Measurements from ENCODE around the gene CSH1. TPM values are rescaled to one million over a fixed set of nuclear protein-coding genes. Genes with fewer than 3 reads are reported as not detected.
"Not testable (repeated sequence)": the region's sequence is repeated elsewhere in the genome, so short reads cannot be mapped to it uniquely, and the experiment has no call there.

The CSH1 gene
- total and polyA plus RNA-seq, 4 experiments from 2014 or later = not detected

DNA sequence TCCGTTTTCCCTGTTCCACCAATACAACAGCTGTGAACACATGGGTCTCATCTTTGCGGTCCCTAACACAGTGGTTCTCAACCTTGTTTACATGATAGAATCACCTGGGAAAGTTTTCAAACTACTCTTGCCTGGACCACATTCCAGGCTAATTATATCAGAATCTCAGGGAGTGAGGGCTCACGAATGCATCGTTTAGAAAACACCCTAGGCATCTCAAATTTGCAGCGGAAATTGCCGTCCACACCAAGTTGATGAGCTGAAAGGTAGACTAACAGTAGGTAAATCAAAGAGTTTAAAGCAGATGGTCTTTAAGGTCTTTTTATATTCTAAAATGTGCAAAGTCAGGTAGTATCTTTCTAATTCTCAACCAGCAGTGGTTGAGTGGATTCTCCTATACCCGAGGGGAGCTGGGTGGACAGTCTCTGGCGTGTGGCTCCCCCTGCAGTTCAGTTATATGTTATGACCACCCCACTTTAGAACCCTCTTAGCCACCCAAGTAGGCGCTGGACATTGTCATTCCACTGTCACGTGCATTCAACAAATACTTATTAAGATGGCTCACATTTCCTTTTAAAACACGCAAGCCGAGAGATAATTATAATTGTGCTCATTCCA, 10.9 kb upstream of the CSH1 start:
- POLR2A ChIA-PET (ENCODE audit: partially characterized antibody) = not testable (repeated sequence)

DNA sequence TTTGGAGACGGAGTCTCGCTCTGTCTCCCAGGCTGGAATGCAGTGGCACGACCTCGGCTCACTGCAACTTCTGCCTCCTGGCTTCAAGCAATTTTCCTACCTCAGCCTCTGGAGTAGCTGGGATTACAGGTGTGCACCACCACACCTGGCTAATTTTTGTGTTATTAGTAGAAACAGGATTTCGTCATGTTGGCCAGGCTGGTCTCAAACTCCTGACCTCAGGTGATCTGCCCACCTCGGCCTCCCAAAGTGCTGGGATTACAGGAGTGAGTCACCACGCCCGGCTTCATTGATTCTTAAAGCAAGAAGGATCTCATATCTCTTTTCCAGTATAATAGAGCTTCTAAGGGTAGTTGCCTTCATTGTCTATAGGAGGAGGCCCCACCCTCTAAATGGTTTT, 8.4 kb upstream of the CSH1 start:
- DNase-seq; H3K9me3 Mint-ChIP-seq; H3K4me3 Mint-ChIP-seq; H3K27ac ChIP-seq (ENCODE audit: low read depth, low read length); H3K9me3 ChIP-seq (ENCODE audit: control insufficient read depth in 1 of 2, low read length in 2 of 2); H3K4me3 ChIP-seq (ENCODE audit: low read length in 2 of 2); H3K36me3 Mint-ChIP-seq; H3K27me3 ChIP-seq (ENCODE audit: insufficient read depth, low read length); intact Hi-C loops (cut with micrococcal nuclease); H3K4me1 Mint-ChIP-seq; H3K27ac Mint-ChIP-seq; H3K4me1 ChIP-seq (ENCODE audit: insufficient read depth, low read length); H3K36me3 ChIP-seq (ENCODE audit: insufficient read depth, low read length); H3K27me3 Mint-ChIP-seq: not testable (repeated sequence)
- CTCF ChIA-PET (ENCODE audit: partially characterized antibody) = interaction anchor here (0.7 to 4.4 kb wide), 18 partner anchors 14 to 1169 kb away, joined by 3 to 40 read pairs (median 4); partner anchors contain the start of gene GH1
- POLR2A ChIA-PET (ENCODE audit: partially characterized antibody) = interaction anchor here (2.3 kb wide), 1 partner anchor 241 kb away, joined by 7 read pairs; no protein-coding TSS in a partner anchor

More for the DNA sequence above, 10.9 kb upstream of the CSH1 start:
- H3K9me3 ChIP-seq (ENCODE audit: control insufficient read depth in 1 of 2, low read length in 2 of 2); H3K4me3 ChIP-seq (ENCODE audit: low read length in 2 of 2); H3K36me3 Mint-ChIP-seq; H3K4me1 Mint-ChIP-seq; H3K4me1 ChIP-seq (ENCODE audit: insufficient read depth, low read length); H3K4me3 Mint-ChIP-seq; H3K27me3 Mint-ChIP-seq; H3K36me3 ChIP-seq (ENCODE audit: insufficient read depth, low read length); DNase-seq; H3K27ac Mint-ChIP-seq; intact Hi-C loops (cut with micrococcal nuclease); H3K27me3 ChIP-seq (ENCODE audit: insufficient read depth, low read length); H3K9me3 Mint-ChIP-seq; H3K27ac ChIP-seq (ENCODE audit: low read depth, low read length): not testable (repeated sequence)
- CTCF ChIA-PET (ENCODE audit: partially characterized antibody) = interaction anchor here (1.2 to 1.6 kb wide), 6 partner anchors 12 to 227 kb away, joined by 3 to 7 read pairs (median 4); no protein-coding TSS in a partner anchor

DNA sequence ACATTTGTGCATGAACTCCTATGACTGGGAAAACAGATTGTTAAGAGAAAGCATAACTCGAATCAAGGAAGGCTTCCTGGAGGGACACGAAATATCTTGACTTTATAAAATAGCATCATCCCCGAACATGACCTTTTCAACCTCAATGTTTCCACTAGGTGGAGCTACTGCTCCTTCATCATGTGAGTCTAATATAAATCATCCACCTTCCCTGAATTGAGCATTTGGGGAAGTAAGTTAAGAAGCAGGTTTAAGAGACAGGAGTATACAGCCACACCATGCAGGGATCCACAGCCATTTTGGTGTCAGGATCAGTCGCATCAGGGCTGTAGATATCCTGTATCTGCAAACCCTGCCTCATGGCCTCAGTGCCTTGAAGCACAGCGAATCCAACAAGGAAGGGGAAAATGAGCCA, 7.4 kb upstream of the CSH1 start:
- ChIA-PET CTCF (ENCODE audit: partially characterized antibody) (interaction anchor here (0.9 to 4.4 kb wide), 12 partner anchors 8 to 378 kb away, joined by 3 to 40 read pairs (median 4); no protein-coding TSS in a partner anchor), POLR2A (ENCODE audit: partially characterized antibody) (interaction anchor here (2.3 kb wide), 1 partner anchor 242 kb away, joined by 7 read pairs; no protein-coding TSS in a partner anchor)
- H3K9me3 Mint-ChIP-seq; H3K36me3 ChIP-seq (ENCODE audit: insufficient read depth, low read length); H3K4me3 Mint-ChIP-seq; H3K27ac ChIP-seq (ENCODE audit: low read depth, low read length); intact Hi-C loops (cut with micrococcal nuclease); H3K27me3 ChIP-seq (ENCODE audit: insufficient read depth, low read length); H3K4me1 ChIP-seq (ENCODE audit: insufficient read depth, low read length); H3K27me3 Mint-ChIP-seq; H3K4me3 ChIP-seq (ENCODE audit: low read length in 2 of 2); H3K36me3 Mint-ChIP-seq; H3K9me3 ChIP-seq (ENCODE audit: control insufficient read depth in 1 of 2, low read length in 2 of 2): not testable (repeated sequence)
- peaks cover 3 to 12% (median 4%) of the 10 kb centered on the region in 4 donors for H3K4me1 Mint-ChIP-seq
- H3K27ac Mint-ChIP-seq = peak overlapping the region in 4 of 7 donors; percentile 47 to 80 (median 70)
- peak; percentile 30 to 62 (median 51) for DNase-seq

DNA sequence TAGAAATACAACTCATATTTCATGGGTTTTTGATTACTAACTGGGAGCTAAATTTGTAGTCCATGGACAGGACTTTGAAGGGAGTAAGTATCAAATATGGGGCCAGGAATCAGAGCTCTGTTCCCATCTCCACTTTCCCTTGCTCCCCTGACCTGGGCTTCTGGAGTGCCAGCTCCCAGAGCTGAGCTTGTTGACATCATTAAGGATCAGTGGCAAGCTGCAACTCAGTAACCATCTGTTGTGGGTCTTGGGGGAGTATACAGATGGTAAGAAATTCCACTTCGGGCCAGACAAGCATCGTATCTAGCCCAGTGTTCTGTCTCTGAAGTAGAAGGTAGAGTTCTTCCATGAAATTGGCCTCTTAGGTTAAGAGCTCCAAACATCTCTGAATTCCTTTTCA, 5.6 kb upstream of the CSH1 start:
- H3K36me3 ChIP-seq (ENCODE audit: insufficient read depth, low read length); H3K36me3 Mint-ChIP-seq; H3K9me3 Mint-ChIP-seq; H3K4me3 Mint-ChIP-seq; DNase-seq; H3K4me3 ChIP-seq (ENCODE audit: low read length in 2 of 2); POLR2A ChIA-PET (ENCODE audit: partially characterized antibody); H3K9me3 ChIP-seq (ENCODE audit: control insufficient read depth in 1 of 2, low read length in 2 of 2); intact Hi-C loops (cut with micrococcal nuclease); H3K27ac Mint-ChIP-seq; H3K27me3 Mint-ChIP-seq; H3K4me1 ChIP-seq (ENCODE audit: insufficient read depth, low read length); H3K27me3 ChIP-seq (ENCODE audit: insufficient read depth, low read length); H3K27ac ChIP-seq (ENCODE audit: low read depth, low read length): not testable (repeated sequence)
- CTCF ChIA-PET (ENCODE audit: partially characterized antibody) = interaction anchor here (0.9 to 4.4 kb wide), 14 partner anchors 10 to 510 kb away, joined by 3 to 40 read pairs (median 6); partner anchors contain the start of gene GH1
- H3K4me1 Mint-ChIP-seq = peaks cover 3 to 12% (median 4%) of the 10 kb centered on the region in 4 donors

DNA sequence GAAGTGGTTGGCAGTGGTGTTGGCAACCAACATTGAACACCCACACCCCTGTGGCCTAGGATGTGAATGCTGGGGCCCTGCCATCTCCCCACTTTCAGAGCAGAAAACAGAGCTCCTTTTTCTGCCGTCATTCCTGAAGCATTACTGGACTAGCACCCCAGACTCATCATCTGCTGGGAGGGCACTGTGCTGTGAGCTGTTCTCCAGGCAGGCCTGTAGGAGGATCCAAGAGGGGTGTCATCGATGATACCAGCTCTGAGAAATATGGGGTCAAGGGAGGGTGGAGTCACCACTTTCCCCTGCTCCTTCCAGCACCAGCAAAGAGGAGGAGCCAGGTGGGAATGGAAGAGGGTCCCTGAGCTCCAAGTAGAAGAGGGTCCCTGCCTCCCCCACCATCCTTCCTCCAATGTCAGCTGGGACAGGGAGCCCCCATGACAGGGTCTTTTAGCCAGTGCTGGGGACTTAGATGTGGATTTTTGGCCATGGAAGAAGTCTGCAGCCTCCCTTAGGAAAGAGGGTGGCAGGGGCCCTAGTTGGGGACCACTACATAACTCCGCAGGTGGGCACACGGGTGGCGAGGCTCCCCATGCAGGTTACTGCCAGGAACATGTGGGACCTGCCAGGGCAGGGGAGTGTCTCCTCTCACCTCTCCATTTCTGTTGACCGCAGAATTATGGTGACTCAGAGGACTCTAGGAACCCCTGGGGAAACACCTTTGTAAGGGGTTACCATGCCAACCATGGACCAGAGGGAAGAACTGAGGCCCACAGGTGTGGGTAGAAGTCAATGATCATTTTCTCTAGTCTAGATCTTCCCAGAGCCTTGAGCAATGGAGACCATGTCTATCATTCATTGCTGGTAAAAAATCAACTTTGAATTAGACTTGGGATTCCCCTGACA, 2.8 kb upstream of the CSH1 start:
- H3K27ac ChIP-seq (ENCODE audit: low read depth, low read length); H3K4me1 ChIP-seq (ENCODE audit: insufficient read depth, low read length); H3K9me3 ChIP-seq (ENCODE audit: control insufficient read depth in 1 of 2, low read length in 2 of 2); H3K4me3 ChIP-seq (ENCODE audit: low read length in 2 of 2); H3K27me3 Mint-ChIP-seq; POLR2A ChIA-PET (ENCODE audit: partially characterized antibody); H3K27me3 ChIP-seq (ENCODE audit: insufficient read depth, low read length); intact Hi-C loops (cut with micrococcal nuclease); H3K36me3 ChIP-seq (ENCODE audit: insufficient read depth, low read length); H3K36me3 Mint-ChIP-seq; H3K9me3 Mint-ChIP-seq; H3K4me3 Mint-ChIP-seq: not testable (repeated sequence)
- H3K4me1 Mint-ChIP-seq = peaks cover 3 to 12% (median 4%) of the 10 kb centered on the region in 4 donors
- DNase-seq = peak; percentile 27 to 83 (median 32)
- peak overlapping the region in 1 of 7 donors; percentile 46 for H3K27ac Mint-ChIP-seq
- CTCF ChIA-PET (ENCODE audit: partially characterized antibody) = interaction anchor here (1.1 kb wide), 1 partner anchor 17 kb away, joined by 4 read pairs; no protein-coding TSS in a partner anchor

DNA sequence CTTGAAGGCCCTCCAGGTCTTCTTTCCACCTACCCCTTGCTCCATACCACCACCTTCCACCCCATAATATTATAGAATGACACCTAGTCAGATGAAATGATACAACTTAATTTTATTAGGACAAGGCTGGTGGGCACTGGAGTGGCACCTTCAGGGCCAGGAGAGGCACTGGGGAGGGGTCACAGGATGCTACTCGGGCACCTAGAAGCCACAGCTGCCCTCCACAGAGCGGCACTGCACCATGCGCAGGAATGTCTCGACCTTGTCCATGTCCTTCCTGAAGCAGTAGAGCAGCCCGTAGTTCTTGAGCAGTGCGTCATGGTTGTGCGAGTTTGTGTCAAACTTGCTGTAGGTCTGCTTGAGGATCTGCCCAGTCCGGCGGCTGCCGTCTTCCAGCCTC, 1.6 kb downstream of the CSH1 start:
- CTCF ChIA-PET (ENCODE audit: partially characterized antibody); H3K4me1 Mint-ChIP-seq; DNase-seq; H3K4me1 ChIP-seq (ENCODE audit: insufficient read depth, low read length); H3K36me3 Mint-ChIP-seq; H3K27ac ChIP-seq (ENCODE audit: low read depth, low read length); H3K4me3 ChIP-seq (ENCODE audit: low read length in 2 of 2); H3K4me3 Mint-ChIP-seq; H3K9me3 Mint-ChIP-seq; H3K27me3 ChIP-seq (ENCODE audit: insufficient read depth, low read length); H3K9me3 ChIP-seq (ENCODE audit: control insufficient read depth in 1 of 2, low read length in 2 of 2); H3K27me3 Mint-ChIP-seq; intact Hi-C loops (cut with micrococcal nuclease); H3K36me3 ChIP-seq (ENCODE audit: insufficient read depth, low read length); POLR2A ChIA-PET (ENCODE audit: partially characterized antibody); H3K27ac Mint-ChIP-seq: not testable (repeated sequence)

DNA sequence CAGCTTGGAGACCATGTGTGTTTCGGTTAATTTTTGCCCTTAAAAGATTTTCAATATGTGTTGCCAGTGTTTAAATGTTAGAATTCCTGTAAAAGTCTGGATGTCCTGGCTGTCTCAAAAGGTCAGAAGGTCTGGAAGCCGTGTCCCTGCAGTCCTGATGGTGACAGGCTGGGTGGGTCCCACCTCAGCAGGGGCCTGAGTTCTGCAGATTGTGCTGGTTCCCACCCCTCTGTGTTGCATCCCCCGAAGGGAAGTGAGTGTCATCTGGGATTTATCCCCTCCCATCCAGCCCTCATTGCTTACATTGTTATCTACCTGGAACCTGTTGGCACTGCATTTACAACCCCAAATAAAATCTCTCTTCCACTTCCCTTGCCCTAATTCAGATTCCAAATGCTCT, 2.4 kb downstream of the CSH1 start:
- H3K27ac Mint-ChIP-seq; H3K9me3 ChIP-seq (ENCODE audit: control insufficient read depth in 1 of 2, low read length in 2 of 2); H3K4me1 Mint-ChIP-seq; H3K27ac ChIP-seq (ENCODE audit: low read depth, low read length); POLR2A ChIA-PET (ENCODE audit: partially characterized antibody); H3K36me3 Mint-ChIP-seq; DNase-seq; intact Hi-C loops (cut with micrococcal nuclease); H3K4me1 ChIP-seq (ENCODE audit: insufficient read depth, low read length); H3K4me3 Mint-ChIP-seq; H3K9me3 Mint-ChIP-seq; H3K27me3 ChIP-seq (ENCODE audit: insufficient read depth, low read length); H3K4me3 ChIP-seq (ENCODE audit: low read length in 2 of 2); H3K36me3 ChIP-seq (ENCODE audit: insufficient read depth, low read length); H3K27me3 Mint-ChIP-seq: not testable (repeated sequence)
- CTCF ChIA-PET (ENCODE audit: partially characterized antibody) = interaction anchor here (1.0 kb wide), 1 partner anchor 27 kb away, joined by 3 read pairs; no protein-coding TSS in a partner anchor
